Esophagus squamous epithelium (tissue), 5 donors: ENCODE results near the gene ZNF358. TPM values are rescaled to one million over a fixed set of nuclear protein-coding genes. Genes with fewer than 3 reads are reported as not detected.

Source experiments
- DNase-seq: peaks from one replicate; lab custom pipeline; 2025; lab: John Stamatoyannopoulos, UW
- H3K27ac ChIP-seq, 4 donors: fragments of 200-600 bp; sonication (generic); one replicate each; pipeline ENCODE4 v1.5.1; 2016 to 2019; ENCODE audit warnings: mild to moderate bottlenecking in 1 of 4
- H3K27me3 ChIP-seq, 4 donors: fragments of 200-600 bp; sonication (generic); 1 replicate in 3 of 4; 2 replicates in 1 of 4; pipeline versions ENCODE4 v1.5.1 to v1.6.0; 2017 to 2021; ENCODE audit warnings: antibody characterized with exemption in 1 of 4
- H3K36me3 ChIP-seq, 3 donors: fragments of 200-600 bp; sonication (generic); one replicate each; pipeline ENCODE4 v1.5.1; 2016 to 2019
- H3K4me1 ChIP-seq, 3 donors: fragments of 200-600 bp; sonication (generic); one replicate each; pipeline ENCODE4 v1.5.1; 2017 to 2019
- H3K4me3 ChIP-seq, 4 donors: fragments of 200-600 bp; sonication (generic); 1 replicate in 3 of 4; 2 replicates in 1 of 4; pipeline ENCODE4 v1.5.1; 2016 to 2019; ENCODE audit warnings: mild to moderate bottlenecking in 2 of 4, moderate library complexity in 1 of 4
- H3K9me3 ChIP-seq, 3 donors: fragments of 200-600 bp; sonication (generic); one replicate each; pipeline ENCODE4 v1.5.1; 2016 to 2019
- POLR2A ChIP-seq, 4 donors: fragments of 450-650 bp; IDR thresholded peaks; one replicate each; pipeline ENCODE4 v1.6.1; 2017; ENCODE audit warnings: antibody characterized with exemption in 4 of 4, mild to moderate bottlenecking in 4 of 4, moderate library complexity in 3 of 4
- WGBS, 2 donors: methylation state at CpG; one replicate each; pipeline ENCODE4 v1.1.5; 2018; 5-methylcytosine and 5-hydroxymethylcytosine counted together
- intact Hi-C: fragments of 100-400 bp; cut with DNase I; formaldehyde crosslinking; loops from one replicate; pipeline ENCODE4 v1.15.0; 2022
- total RNA-seq, 4 donors: library from RNA; depleted of rRNA; stranded (reverse); fragments of >200 nt; gene quantifications; one replicate each; pipeline ENCODE4 v1.1.0, GENCODE V29; 2016
- TF ChIP-seq, protein P1 (sequence below), 6 experiments: fragments of 450-650 bp in 4 of 6; fragments of 200-600 bp in 2 of 6; sonication (generic) in 2 of 6; IDR thresholded peaks; one replicate each; pipeline ENCODE4 v1.5.1; 2016 to 2019; ENCODE audit warnings: antibody characterized with exemption in 6 of 6, mild to moderate bottlenecking in 4 of 6, moderate library complexity in 4 of 6
- donor health status: DM: yes; HTN: yes; CAD: no.

The ZNF358 gene
- total RNA-seq, 4 donors from 2014 or later, result 3.8 to 42.2 (median 19.5) TPM

DNA sequence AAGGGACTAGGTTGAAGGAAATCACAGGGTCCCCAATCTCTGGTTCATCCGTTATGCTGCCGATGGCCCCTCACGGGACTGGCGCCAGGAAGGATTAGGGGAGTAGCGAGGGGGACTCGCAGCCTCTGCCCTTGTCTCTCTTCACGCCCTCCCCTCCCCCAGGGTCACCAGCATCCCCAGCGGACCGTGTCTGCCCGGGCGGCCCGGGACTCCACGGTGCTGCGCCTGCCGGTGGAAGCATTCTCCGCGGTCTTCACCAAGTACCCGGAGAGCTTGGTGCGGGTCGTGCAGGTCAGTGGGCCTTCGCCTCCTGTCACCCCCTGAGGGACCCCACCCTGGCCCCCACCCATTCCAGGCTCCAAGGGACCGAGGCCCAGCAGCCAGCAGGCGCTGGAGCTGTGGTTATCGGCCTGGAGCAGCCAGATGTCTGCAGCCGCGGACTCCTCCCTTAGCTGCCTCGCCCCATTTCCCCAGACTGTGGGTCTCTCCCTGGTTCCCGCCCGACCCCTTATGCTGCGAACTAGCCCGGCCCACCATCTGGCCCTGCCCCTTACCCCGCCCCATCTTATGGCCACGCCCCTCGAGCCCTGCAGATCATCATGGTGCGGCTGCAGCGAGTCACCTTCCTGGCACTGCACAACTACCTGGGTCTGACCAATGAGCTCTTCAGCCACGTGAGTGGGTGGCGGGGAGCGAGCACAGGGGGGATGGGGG lies 25.0 kb downstream of the ZNF358 start:
- Histone ChIP-seq H3K27me3 (no peaks in the 10 kb centered on the region), H3K4me3 (no peak overlapping the region), H3K27ac (no peak overlapping the region), H3K9me3 (no peaks in the 10 kb centered on the region), H3K36me3 (peaks cover 24 to 89% (median 28%) of the 10 kb centered on the region in 3 donors), H3K4me1 (peaks cover 4 to 18% (median 5%) of the 10 kb centered on the region in 3 donors)
- TF ChIP-seq, protein P1, sequence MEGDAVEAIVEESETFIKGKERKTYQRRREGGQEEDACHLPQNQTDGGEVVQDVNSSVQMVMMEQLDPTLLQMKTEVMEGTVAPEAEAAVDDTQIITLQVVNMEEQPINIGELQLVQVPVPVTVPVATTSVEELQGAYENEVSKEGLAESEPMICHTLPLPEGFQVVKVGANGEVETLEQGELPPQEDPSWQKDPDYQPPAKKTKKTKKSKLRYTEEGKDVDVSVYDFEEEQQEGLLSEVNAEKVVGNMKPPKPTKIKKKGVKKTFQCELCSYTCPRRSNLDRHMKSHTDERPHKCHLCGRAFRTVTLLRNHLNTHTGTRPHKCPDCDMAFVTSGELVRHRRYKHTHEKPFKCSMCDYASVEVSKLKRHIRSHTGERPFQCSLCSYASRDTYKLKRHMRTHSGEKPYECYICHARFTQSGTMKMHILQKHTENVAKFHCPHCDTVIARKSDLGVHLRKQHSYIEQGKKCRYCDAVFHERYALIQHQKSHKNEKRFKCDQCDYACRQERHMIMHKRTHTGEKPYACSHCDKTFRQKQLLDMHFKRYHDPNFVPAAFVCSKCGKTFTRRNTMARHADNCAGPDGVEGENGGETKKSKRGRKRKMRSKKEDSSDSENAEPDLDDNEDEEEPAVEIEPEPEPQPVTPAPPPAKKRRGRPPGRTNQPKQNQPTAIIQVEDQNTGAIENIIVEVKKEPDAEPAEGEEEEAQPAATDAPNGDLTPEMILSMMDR (IDR thresholded peaks at IDR 0.05), result no peak
- TF ChIP-seq POLR2A (IDR thresholded peaks at IDR 0.05), result no peak
- DNase-seq, result no peak
- WGBS, 2 donors, result 91 to 95% methylated on average over 7 to 11 of the region's 39 CpGs
- intact Hi-C loops, result no loop called here

DNA sequence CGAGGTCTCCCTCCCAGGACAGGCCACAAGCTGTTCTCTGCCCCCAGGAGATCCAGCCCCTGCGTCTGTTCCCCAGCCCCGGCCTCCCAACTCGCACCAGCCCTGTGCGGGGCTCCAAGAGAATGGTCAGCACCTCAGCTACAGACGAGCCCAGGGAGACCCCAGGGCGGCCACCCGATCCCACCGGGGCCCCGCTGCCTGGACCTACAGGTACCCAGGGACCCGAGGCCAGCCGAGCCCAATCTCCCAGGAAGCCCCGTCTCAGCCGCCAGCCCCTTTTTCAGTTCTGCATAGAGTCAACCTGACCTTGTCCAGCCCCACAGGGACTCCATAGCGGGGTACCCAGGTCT lies 25.5 kb downstream of the ZNF358 start:
- intact Hi-C loops, result no loop called here
- no peak for TF ChIP-seq POLR2A (IDR thresholded peaks at IDR 0.05)
- TF ChIP-seq, protein P1 (IDR thresholded peaks at IDR 0.05), result no peak

DNA sequence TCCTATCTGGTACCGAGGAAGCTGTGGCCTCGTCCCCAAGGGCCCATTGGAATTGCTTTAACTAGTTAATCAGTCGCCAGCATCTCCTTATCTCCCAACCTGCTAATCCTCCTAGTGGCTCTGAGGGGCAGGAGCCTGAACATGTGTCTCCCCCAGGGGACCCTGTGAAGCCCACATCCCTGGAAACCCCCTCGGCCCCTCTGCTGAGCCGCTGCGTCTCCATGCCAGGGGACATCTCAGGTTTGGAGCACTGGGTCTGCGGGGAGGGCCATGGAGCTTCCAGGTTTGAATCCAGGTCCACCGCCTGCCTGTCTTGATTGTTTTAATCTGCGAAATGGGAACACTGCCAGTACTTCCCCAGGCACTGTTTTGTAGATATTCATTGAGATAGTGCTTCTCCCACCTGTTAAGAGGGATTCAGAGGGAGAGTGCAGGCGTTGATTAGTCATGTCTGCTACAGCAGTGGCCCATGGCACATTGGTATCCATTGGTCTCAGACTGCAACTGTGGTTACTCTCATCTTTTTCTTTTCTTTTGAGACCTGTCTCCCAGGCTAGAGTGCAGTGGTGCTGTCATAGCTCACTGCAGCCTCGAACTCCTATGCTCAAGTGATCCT lies 26.0 kb downstream of the ZNF358 start:
- WGBS, 2 donors, result 94 to 95% methylated on average over 9 to 10 of the region's 11 CpGs
- Histone ChIP-seq H3K4me1 (peaks cover 0 to 12% (median 0%) of the 10 kb centered on the region in 3 donors), H3K27me3 (no peaks in the 10 kb centered on the region), H3K36me3 (peaks cover 24 to 99% (median 28%) of the 10 kb centered on the region in 3 donors), H3K27ac (no peak overlapping the region), H3K4me3 (no peak overlapping the region), H3K9me3 (no peaks in the 10 kb centered on the region)
- intact Hi-C loops, result no loop called here
- DNase-seq, result no peak
- no peak for TF ChIP-seq POLR2A (IDR thresholded peaks at IDR 0.05)
- TF ChIP-seq, protein P1 (IDR thresholded peaks at IDR 0.05), result no peak

More for the DNA sequence above, 25.5 kb downstream of the ZNF358 start:
- peaks cover under 1 to 17% (median 1%) of the 10 kb centered on the region in 3 donors for H3K4me1 ChIP-seq
- no peaks in the 10 kb centered on the region for H3K9me3 ChIP-seq
- H3K4me3 ChIP-seq, result no peak overlapping the region
- no peak overlapping the region for H3K27ac ChIP-seq
- WGBS, 2 donors, result 98% methylated on average over 7 of the region's 15 CpGs; no CpG with 5 or more reads in 1 of the 2 donors
- peaks cover 24 to 95% (median 28%) of the 10 kb centered on the region in 3 donors for H3K36me3 ChIP-seq
- no peaks in the 10 kb centered on the region for H3K27me3 ChIP-seq
- no peak for DNase-seq

DNA sequence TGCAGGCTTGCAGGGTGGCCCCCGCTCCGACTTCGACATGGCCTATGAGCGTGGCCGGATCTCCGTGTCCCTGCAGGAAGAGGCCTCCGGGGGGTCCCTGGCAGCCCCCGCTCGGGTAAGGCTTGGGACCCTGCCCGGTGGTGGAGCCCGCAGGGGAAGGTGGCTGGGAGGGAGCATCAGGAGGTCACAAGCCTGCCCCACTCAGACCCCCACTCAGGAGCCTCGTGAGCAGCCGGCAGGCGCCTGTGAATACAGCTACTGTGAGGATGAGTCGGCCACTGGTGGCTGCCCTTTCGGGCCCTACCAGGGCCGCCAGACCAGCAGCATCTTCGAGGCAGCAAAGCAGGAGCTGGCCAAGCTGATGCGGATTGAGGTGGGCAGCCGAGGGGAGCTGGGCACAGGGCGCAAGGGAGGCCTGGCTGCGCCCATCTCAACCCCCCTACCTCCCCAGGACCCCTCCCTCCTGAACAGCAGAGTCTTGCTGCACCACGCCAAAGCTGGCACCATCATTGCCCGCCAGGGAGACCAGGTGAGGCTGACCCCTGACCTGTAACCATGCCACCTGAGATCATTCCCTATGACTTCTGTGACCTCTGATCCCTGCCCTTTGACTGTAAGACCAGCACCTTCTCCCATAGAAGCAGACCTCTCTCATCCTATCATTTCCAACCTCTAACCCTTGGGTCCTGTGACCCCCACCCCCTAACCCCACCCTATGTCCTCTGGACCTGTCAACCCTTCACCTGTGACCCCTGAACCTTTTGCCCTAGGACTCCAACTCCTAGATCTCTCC lies 26.8 kb downstream of the ZNF358 start:
- 90 to 100% methylated on average over 1 to 4 of the region's 24 CpGs for WGBS, 2 donors
- Histone ChIP-seq H3K4me3 (no peak overlapping the region), H3K27me3 (no peaks in the 10 kb centered on the region), H3K4me1 (peaks cover 0 to 10% (median 0%) of the 10 kb centered on the region in 3 donors), H3K27ac (peak overlapping the region in 1 of 4 donors; percentile 25), H3K36me3 (peaks cover 24 to 91% (median 28%) of the 10 kb centered on the region in 3 donors), H3K9me3 (no peaks in the 10 kb centered on the region)
- DNase-seq, result no peak
- intact Hi-C loops, result no loop called here
- no peak for TF ChIP-seq POLR2A (IDR thresholded peaks at IDR 0.05)
- TF ChIP-seq, protein P1 (IDR thresholded peaks at IDR 0.05), result no peak
